GM23248 (cell line): ENCODE results near the gene ZNF177.

Experiments used
- EZH2 ChIP-seq: fragments of 200-600 bp; sonication (generic); IDR thresholded peaks from 2 replicates; pipeline ENCODE4 v1.6.1; 2018; ENCODE audit warnings: antibody characterized with exemption, mild to moderate bottlenecking; ENCODE audit not compliant: insufficient read depth, poor library complexity, severe bottlenecking
- EZH2phosphoT487 ChIP-seq: fragments of 200-600 bp; sonication (generic); IDR thresholded peaks from 2 replicates; pipeline ENCODE4 v1.6.1; 2018; ENCODE audit warnings: antibody characterized with exemption, moderate library complexity, mild to moderate bottlenecking, low read depth; ENCODE audit not compliant: insufficient read depth

DNA sequence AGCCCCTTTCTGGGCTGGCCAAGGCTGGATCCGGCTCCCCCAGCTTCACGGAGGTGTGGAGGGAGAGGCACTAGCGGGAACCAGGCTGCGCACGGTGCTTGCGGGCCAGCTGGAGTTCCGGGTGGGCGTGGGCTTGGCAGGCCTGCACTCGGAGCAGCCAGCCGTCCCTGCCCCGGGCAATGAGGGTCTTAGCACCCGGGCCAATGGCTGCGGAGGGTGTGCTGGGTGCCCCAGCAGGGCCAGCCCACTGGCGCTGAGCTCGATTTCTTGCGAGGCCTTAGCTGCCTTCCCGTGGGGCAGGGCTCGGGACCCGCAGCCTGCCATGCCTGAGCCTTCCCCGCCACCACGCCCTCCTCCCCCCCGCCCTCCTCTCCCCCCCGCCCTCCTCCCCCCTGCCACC is 41.5 kb upstream of the ZNF177 start:
- TF ChIP-seq EZH2: no peak
- TF ChIP-seq EZH2phosphoT487: no peak
